ENCODE measurements around the gene TGIF1.

The TGIF1 gene

GRCh38 chr18:3440341-3440740 is 9.6 kb upstream of the TGIF1 start:
- DNase-seq = no peak

GRCh38 chr18:3441290-3441689 is 8.7 kb upstream of the TGIF1 start:
- DNase-seq = no peak

- DNase-seq = no peak
Measured at GRCh38 chr18:3442919-3443318, 7.1 kb upstream of the TGIF1 start.

GRCh38 chr18:3444296-3444695 is 5.7 kb upstream of the TGIF1 start:
- DNase-seq = no peak

GRCh38 chr18:3444954-3445353 is 5.0 kb upstream of the TGIF1 start:
- DNase-seq = no peak

- peak; percentile 25 for DNase-seq
Measured at GRCh38 chr18:3447068-3447894, 2.7 kb upstream of the TGIF1 start.

- DNase-seq = peak; percentile 74
Measured at GRCh38 chr18:3447895-3448837, 1.8 kb upstream of the TGIF1 start.

GRCh38 chr18:3448838-3449511 is 997 bp upstream of the TGIF1 start:
- peak; percentile 73 for DNase-seq

GRCh38 chr18:3449512-3450011 is 410 bp upstream of the TGIF1 start:
- peak; percentile 78 for DNase-seq

- no peak for DNase-seq
Measured at GRCh38 chr18:3450799-3451182, 819 bp downstream of the TGIF1 start.

- DNase-seq = peak; percentile 84
Measured at GRCh38 chr18:3451183-3451988, 1.4 kb downstream of the TGIF1 start.

GRCh38 chr18:3451989-3452749 is 2.2 kb downstream of the TGIF1 start:
- peak; percentile 39 for DNase-seq

GRCh38 chr18:3452750-3453539 is 3.0 kb downstream of the TGIF1 start:
- DNase-seq = no peak

- DNase-seq = peak; percentile 42
Measured at GRCh38 chr18:3453540-3454364, 3.8 kb downstream of the TGIF1 start.

GRCh38 chr18:3454365-3455089 is 4.6 kb downstream of the TGIF1 start:
- no peak for DNase-seq

- DNase-seq = no peak
Measured at GRCh38 chr18:3455090-3455635, 5.2 kb downstream of the TGIF1 start.

GRCh38 chr18:3455907-3456685 is 6.1 kb downstream of the TGIF1 start:
- DNase-seq = no peak

- DNase-seq = no peak
Measured at GRCh38 chr18:3456686-3457069, 6.7 kb downstream of the TGIF1 start.
